GM12875 (cell line): ENCODE results near the gene NT5DC4.
A peak's percentile ranks its signal among the peaks of the same experiment; 100 is the strongest.

Experiments used
- H3K4me3 ChIP-seq: one replicate; pipeline ENCODE4 v1.5.1; 2011; ENCODE audit warnings: low read depth, low read length, control low read depth
- TF ChIP-seq, protein P1 (sequence below): IDR thresholded peaks from 2 replicates; pipeline ENCODE4 v1.5.1; 2011; ENCODE audit warnings: low read depth, mild to moderate bottlenecking, control low read depth, inconsistent platforms, low read length, moderate library complexity, borderline replicate concordance; ENCODE audit not compliant: insufficient read depth

Gene NT5DC4

DNA sequence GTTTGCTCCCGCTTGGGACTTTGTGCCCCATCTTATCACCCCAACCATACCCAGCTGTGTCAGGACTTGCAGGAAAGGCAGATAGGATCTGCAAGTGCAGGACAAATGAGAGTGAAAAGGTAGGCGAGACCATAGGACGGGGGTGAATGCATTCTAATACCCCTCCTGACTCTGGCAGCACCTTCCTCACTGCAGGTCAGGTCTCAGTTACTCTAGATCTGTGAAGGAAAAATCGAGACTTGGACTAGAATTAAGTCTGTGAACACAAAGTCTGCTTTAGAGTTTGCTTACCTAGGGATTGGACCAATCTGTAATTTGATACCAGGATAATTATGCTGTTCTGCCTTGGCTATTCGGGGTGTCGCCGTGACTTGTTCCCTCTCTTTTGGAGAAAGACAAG, 19.7 kb downstream of the NT5DC4 start:
- TF ChIP-seq, protein P1, sequence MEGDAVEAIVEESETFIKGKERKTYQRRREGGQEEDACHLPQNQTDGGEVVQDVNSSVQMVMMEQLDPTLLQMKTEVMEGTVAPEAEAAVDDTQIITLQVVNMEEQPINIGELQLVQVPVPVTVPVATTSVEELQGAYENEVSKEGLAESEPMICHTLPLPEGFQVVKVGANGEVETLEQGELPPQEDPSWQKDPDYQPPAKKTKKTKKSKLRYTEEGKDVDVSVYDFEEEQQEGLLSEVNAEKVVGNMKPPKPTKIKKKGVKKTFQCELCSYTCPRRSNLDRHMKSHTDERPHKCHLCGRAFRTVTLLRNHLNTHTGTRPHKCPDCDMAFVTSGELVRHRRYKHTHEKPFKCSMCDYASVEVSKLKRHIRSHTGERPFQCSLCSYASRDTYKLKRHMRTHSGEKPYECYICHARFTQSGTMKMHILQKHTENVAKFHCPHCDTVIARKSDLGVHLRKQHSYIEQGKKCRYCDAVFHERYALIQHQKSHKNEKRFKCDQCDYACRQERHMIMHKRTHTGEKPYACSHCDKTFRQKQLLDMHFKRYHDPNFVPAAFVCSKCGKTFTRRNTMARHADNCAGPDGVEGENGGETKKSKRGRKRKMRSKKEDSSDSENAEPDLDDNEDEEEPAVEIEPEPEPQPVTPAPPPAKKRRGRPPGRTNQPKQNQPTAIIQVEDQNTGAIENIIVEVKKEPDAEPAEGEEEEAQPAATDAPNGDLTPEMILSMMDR: no peak
- H3K4me3 ChIP-seq: no peak overlapping the region

DNA sequence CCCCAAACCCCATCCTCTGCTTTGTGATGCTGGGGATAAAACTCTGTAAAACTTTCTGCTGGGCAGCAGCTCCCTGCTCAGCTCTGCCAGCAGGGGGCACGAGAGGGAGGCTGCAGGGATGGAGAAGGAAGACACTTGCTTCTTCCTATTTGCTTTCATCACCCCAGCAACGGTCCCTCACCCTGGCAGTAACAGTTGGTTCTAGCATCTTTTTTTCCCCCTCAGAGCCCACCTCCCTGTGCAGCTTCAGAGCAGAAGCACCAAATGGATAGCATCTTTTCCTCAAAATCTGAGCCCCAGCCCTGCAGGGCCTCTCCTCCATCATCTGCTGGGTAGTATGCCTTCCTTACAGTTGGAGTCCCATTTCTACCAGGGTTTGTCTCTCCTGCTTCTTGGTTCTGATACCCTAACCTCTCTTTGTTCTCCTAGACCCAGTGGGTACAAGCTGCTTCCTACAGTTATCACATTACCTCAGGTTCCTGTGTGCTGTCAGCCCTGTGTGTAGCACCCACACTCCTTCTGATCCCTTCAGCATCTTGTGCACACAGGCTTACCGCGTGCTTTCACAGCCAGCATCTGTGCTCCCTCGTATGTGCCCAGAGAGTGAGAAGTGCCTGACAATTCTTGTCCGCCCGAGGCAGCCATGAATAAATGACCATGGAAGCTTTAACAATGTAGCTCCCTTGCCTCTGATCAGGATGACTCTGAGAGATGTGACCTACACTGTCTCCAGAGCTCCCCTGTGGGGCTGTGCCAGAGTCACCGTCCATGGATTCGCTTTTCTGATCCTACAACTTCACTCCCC, 29.1 kb downstream of the NT5DC4 start:
- TF ChIP-seq, protein P1: peak; percentile 97
- H3K4me3 ChIP-seq: no peak overlapping the region

DNA sequence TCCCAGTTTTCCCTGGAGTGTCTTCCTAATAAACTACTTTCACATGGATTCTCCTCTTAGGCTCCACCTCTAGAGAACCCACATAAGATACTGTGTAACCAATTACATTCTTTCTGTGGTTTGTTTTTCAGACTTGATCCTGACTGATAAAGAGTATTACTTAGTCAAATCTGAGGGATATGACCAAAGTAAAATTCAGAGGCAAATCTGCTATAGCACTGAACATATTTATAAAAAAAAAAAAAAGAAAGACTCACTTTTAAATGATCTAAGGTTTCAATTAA, 29.7 kb downstream of the NT5DC4 start:
- TF ChIP-seq, protein P1: no peak

DNA sequence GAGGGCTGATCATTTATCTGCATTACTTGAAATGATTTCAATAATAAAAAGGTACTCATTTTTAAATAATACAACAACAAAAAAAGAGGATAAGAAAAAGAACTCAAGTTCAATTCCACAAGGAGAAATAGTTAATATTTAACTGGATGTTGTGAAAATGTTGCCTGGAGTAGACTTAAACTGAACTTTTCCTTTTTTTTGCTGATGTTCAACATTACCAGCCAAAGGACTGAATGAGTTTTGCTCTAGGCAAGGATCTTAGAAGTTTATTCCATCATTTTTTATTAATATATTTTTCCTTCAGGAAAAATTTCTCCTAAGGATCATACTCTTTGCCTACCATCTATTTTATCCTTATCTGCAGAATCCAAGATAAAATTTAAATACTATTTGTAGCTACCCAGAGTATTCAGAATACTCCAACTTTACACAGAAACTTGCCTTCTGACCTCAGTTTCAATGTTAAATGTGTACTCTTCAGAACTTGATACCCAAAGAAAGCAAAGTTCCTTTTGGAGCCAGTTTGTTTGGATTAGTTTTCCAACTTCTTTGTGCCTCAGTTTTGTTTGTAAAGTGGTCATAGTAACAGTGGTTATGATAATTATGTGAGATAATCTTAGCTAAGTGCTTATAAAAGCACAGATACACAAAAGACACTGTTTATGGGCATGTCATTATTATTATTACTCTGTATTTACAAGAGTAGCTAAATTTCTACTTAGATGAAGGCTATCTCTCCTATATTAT, 30.8 kb downstream of the NT5DC4 start:
- no peak overlapping the region for H3K4me3 ChIP-seq
- TF ChIP-seq, protein P1: no peak

More for the DNA sequence above, 29.7 kb downstream of the NT5DC4 start:
- no peak overlapping the region for H3K4me3 ChIP-seq

DNA sequence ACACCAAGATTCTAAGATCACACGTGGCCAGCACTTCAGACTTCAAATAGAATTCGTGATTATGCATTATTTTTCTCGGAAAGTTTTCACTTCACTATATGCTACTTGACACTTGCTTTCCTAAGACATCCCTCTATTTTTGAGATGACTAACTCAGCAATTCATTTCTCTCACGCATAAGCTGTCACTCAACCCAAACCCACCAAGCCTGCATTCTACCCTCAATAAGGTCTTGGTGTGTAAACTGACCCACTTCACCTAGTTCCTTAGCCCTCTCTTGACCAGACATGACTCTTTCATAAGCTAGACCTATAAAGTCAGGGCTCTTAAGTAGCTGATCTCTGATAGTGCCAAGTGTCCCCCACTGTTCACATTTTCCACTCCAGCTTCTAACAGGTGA, 31.8 kb downstream of the NT5DC4 start:
- TF ChIP-seq, protein P1: no peak
- H3K4me3 ChIP-seq: no peak overlapping the region

DNA sequence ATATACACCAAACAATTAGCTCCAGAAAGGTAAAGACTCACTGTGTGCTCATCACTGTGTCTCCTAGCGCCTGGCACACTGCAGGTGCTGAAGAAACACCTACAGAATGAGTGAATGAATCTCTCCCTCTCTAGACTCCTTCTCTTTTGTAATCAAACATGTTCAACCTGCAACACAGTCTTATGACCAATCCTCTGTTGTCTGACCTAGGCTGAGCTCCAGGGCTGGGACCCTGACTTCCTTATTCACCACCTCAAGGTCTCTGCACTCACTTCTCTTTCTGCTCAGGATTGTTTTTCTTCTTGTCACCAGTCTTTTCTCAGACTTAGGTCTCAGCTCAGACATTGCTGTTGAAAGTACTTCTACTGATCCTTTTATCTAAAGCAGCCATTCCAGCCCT, 33.7 kb downstream of the NT5DC4 start:
- TF ChIP-seq, protein P1: no peak
- no peak overlapping the region for H3K4me3 ChIP-seq

DNA sequence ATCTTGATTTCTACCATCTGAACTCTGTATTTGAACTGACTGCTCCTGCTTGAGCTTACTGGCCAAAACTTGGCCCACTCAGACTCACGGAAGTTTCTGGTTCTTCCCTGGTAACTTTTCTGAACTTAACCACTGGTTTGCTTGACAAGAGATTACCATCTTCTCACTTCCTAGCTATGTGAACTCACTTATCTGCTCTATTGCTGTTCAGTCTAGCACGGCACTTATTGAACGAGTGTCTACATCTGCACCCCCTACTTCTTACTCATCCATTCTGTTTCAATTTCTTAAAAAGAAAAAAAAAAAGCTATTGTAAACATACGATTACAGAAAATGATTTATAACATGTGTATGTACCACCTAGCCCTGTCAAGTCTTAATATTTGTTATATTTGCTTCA, 34.6 kb downstream of the NT5DC4 start:
- TF ChIP-seq, protein P1: no peak
- no peak overlapping the region for H3K4me3 ChIP-seq
